PC-3 (cell line): Measurements from ENCODE around the gene OSBPL1A. TPM values are rescaled to one million over a fixed set of nuclear protein-coding genes. Genes with fewer than 3 reads are reported as not detected.
A peak's percentile ranks its signal among the peaks of the same experiment; 100 is the strongest.

ENCODE experiments used
- ATAC-seq: fragments of 200-7000 bp; cut with Tn5 transposase; 2 replicates; pipeline ENCODE4 v1.9.1; 2020; ENCODE audit warnings: mild to moderate bottlenecking, moderate library complexity
- BruUV-seq: library from RNA; stranded (reverse); fragments of 400-500 nt; replicated peaks from 2 replicates; lab custom pipeline; 2021; lab: Mats Ljungman, UMichigan
- CTCF ChIA-PET: fragments of 300-600 bp; sonication (Branson Sonifier 250); formaldehyde crosslinking; loops from one replicate; lab custom pipeline; 2022; ENCODE audit warnings: antibody characterized with exemption; lab: Charles Lee
- POLR2A ChIA-PET: fragments of 300-600 bp; sonication (Branson Sonifier 250); formaldehyde crosslinking; loops from one replicate; lab custom pipeline; 2022; ENCODE audit warnings: antibody characterized with exemption; ENCODE audit not compliant: unreplicated experiment; lab: Charles Lee
- DNase-seq: peaks from one replicate; pipeline ENCODE4 v3.0.0-alpha.2; 2015
- H2AFZ ChIP-seq: fragments of 300-600 bp; sonication (generic); 2 replicates; pipeline ENCODE4 v1.6.0; 2016; ENCODE audit warnings: antibody characterized with exemption, low read length
- H3F3A ChIP-seq: fragments of 300-600 bp; sonication (generic); one replicate; pipeline ENCODE4 v1.6.0; 2017; ENCODE audit warnings: antibody characterized with exemption, low read length, control low read depth, mild to moderate bottlenecking; ENCODE audit not compliant: unreplicated experiment
- H3K27ac ChIP-seq: fragments of 300-600 bp; sonication (generic); 2 replicates; pipeline ENCODE4 v1.5.1; 2016; ENCODE audit warnings: mild to moderate bottlenecking, low read length
- H3K27me3 ChIP-seq: fragments of 300-600 bp; sonication (generic); 2 replicates; pipeline ENCODE4 v1.6.1; 2016; ENCODE audit warnings: low read length, mixed read lengths
- H3K36me3 ChIP-seq: fragments of 300-600 bp; sonication (generic); 2 replicates; pipeline ENCODE4 v1.6.1; 2016; ENCODE audit warnings: low read depth, mixed run types, low read length, mixed read lengths
- H3K4me1 ChIP-seq: fragments of 300-600 bp; sonication (generic); 2 replicates; pipeline ENCODE4 v1.5.1; 2016; ENCODE audit warnings: low read length; ENCODE audit not compliant: insufficient read depth
- H3K4me2 ChIP-seq: fragments of 300-600 bp; sonication (generic); 2 replicates; pipeline ENCODE4 v1.6.0; 2016; ENCODE audit warnings: low read length
- H3K4me3 ChIP-seq: fragments of 300-600 bp; sonication (generic); 2 replicates; pipeline ENCODE4 v1.5.1; 2016; ENCODE audit warnings: mild to moderate bottlenecking, low read length, mixed read lengths
- H3K79me2 ChIP-seq: fragments of 300-600 bp; sonication (generic); 2 replicates; pipeline ENCODE4 v1.6.1; 2017; ENCODE audit warnings: low read length, mixed read lengths
- H3K9ac ChIP-seq: fragments of 300-600 bp; sonication (generic); 2 replicates; pipeline ENCODE4 v1.6.0; 2016; ENCODE audit warnings: mild to moderate bottlenecking, low read length
- H3K9me2 ChIP-seq: fragments of 300-600 bp; sonication (generic); replicated peaks from 2 replicates; pipeline ENCODE4 v1.6.1; 2016; ENCODE audit warnings: mixed run types, low read length, mixed read lengths
- H3K9me3 ChIP-seq: fragments of 300-600 bp; sonication (generic); 2 replicates; pipeline ENCODE4 v1.6.1; 2016; ENCODE audit warnings: low read length, mixed read lengths
- H4K20me1 ChIP-seq: fragments of 300-600 bp; sonication (generic); 2 replicates; pipeline ENCODE4 v1.6.1; 2016; ENCODE audit warnings: low read length, mixed read lengths
- EZH2 ChIP-seq: fragments of 300-600 bp; sonication (generic); IDR thresholded peaks from one replicate; pipeline ENCODE4 v1.6.1; 2017; ENCODE audit warnings: antibody characterized with exemption, mild to moderate bottlenecking, low read length; ENCODE audit not compliant: unreplicated experiment
- EZH2phosphoT487 ChIP-seq: fragments of 300-600 bp; sonication (generic); IDR thresholded peaks from 2 replicates; pipeline ENCODE4 v1.6.1; 2018; ENCODE audit warnings: mild to moderate bottlenecking, antibody characterized with exemption, low read length, borderline replicate concordance
- intact Hi-C: fragments of 100-400 bp; cut with micrococcal nuclease; formaldehyde crosslinking; loops from 2 replicates; pipeline ENCODE4 v1.9.0; 2023
- total RNA-seq: library from RNA; depleted of rRNA; stranded (reverse); fragments of >200 nt; gene quantifications from 2 replicates; pipeline ENCODE4 v1.2.3, GENCODE V29; 2014
- TF ChIP-seq, protein P1 (sequence below): fragments of 300-600 bp; sonication (generic); conservative IDR thresholded peaks from 2 replicates; pipeline ENCODE4 v1.5.1; 2017; ENCODE audit warnings: antibody characterized with exemption, low read depth, mild to moderate bottlenecking, low read length

Gene OSBPL1A
- total RNA-seq, 1 experiment from 2014 or later: 39.7 TPM

DNA sequence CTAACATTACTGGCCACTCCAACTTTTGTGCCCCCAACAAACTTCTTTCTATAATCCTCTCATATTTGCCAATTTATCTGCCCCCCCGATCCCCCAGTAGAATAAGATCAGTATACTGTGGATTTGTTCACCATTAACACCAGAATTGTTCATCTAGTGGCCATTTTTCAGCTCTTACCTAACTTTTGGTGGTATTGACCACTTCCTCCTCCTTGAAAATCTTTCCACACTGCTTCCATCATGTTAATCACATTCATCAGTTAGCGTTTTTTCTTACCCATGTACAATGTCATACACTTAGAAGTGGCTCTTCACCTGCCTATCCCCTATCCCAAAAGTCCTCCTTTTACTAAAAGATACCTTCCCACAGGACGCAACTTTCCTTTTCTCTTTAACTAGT, 35.0 kb upstream of the OSBPL1A start:
- CTCF ChIA-PET: no interaction called here

DNA sequence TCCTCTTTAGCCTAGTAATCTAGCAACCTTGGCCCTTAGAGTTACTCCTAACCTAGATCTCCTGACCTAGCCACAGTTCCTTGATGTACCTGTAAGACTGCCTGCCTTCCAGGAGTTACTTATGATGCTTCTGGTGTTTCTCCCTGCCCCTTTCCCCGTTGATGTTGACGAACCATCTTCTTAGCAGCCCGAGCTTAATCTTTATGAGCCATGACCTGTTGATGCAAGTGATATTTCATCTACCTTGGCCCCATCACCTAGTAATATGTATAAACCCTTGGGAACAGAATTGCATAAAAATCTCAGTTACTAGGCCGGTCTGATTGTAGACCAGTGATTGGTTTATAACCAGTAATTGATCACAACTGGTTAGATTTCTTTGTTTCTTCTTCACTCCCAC, 31.6 kb upstream of the OSBPL1A start:
- POLR2A ChIA-PET: no interaction called here

More for the DNA sequence above, 35.0 kb upstream of the OSBPL1A start:
- H3F3A ChIP-seq: no peaks in the 10 kb centered on the region
- H4K20me1 ChIP-seq: no peaks in the 10 kb centered on the region
- intact Hi-C loops: no loop called here
- peaks cover 11% of the 10 kb centered on the region for H3K79me2 ChIP-seq
- H3K27me3 ChIP-seq: no peaks in the 10 kb centered on the region
- ATAC-seq: no peak
- no peaks in the 10 kb centered on the region for H3K9me3 ChIP-seq
- H2AFZ ChIP-seq: no peak overlapping the region
- no peak overlapping the region for H3K4me2 ChIP-seq
- no peak for DNase-seq
- H3K27ac ChIP-seq: no peak overlapping the region
- H3K9ac ChIP-seq: no peak overlapping the region
- H3K4me3 ChIP-seq: no peak overlapping the region
- BruUV-seq: no TSS peak
- TF ChIP-seq, protein P1, sequence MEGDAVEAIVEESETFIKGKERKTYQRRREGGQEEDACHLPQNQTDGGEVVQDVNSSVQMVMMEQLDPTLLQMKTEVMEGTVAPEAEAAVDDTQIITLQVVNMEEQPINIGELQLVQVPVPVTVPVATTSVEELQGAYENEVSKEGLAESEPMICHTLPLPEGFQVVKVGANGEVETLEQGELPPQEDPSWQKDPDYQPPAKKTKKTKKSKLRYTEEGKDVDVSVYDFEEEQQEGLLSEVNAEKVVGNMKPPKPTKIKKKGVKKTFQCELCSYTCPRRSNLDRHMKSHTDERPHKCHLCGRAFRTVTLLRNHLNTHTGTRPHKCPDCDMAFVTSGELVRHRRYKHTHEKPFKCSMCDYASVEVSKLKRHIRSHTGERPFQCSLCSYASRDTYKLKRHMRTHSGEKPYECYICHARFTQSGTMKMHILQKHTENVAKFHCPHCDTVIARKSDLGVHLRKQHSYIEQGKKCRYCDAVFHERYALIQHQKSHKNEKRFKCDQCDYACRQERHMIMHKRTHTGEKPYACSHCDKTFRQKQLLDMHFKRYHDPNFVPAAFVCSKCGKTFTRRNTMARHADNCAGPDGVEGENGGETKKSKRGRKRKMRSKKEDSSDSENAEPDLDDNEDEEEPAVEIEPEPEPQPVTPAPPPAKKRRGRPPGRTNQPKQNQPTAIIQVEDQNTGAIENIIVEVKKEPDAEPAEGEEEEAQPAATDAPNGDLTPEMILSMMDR: no peak
- H3K36me3 ChIP-seq: peaks cover 6% of the 10 kb centered on the region; the same call in 1 of the 2 replicates
- peaks cover 11% of the 10 kb centered on the region; the same call in 1 of the 2 replicates for H3K4me1 ChIP-seq
- H3K9me2 ChIP-seq: no peaks in the 10 kb centered on the region
- POLR2A ChIA-PET: no interaction called here

GRCh38 chr18:24428709-24429108, 31.1 kb upstream of the OSBPL1A start:
- H3K4me2 ChIP-seq: peak overlapping the region; percentile 100
- DNase-seq: peak; percentile 5

More for the DNA sequence above, 31.6 kb upstream of the OSBPL1A start:
- ATAC-seq: no peak
- Histone ChIP-seq H2AFZ (no peak overlapping the region), H3K9ac (no peak overlapping the region), H3K4me2 (no peak overlapping the region), H4K20me1 (no peaks in the 10 kb centered on the region), H3K79me2 (peaks cover 21% of the 10 kb centered on the region), H3K9me3 (no peaks in the 10 kb centered on the region), H3K4me3 (no peak overlapping the region), H3K27me3 (no peaks in the 10 kb centered on the region), H3K9me2 (0 out of 2 replicates have a peak, but pooled peaks cover 4% of the 10 kb centered on the region), H3K36me3 (peaks cover 6% of the 10 kb centered on the region; the same call in 1 of the 2 replicates), H3K4me1 (peaks cover 25% of the 10 kb centered on the region), H3K27ac (no peak overlapping the region), H3F3A (no peaks in the 10 kb centered on the region)
- DNase-seq: no peak
- TF ChIP-seq, protein P1: no peak
- TF ChIP-seq EZH2phosphoT487: no peak
- TF ChIP-seq EZH2: no peak
- intact Hi-C loops: loop anchor here (5.0 kb wide), 1 partner anchor 67 kb away; no protein-coding TSS in a partner anchor
- no TSS peak for BruUV-seq
- CTCF ChIA-PET: interaction anchor here (1.0 kb wide), 2 partner anchors 12 to 61 kb away, joined by 3 to 4 read pairs; no protein-coding TSS in a partner anchor

More at GRCh38 chr18:24428709-24429108, 31.1 kb upstream of the OSBPL1A start:
- Histone ChIP-seq H2AFZ (no peak overlapping the region), H3K9ac (no peak overlapping the region), H3K4me1 (peaks cover 25% of the 10 kb centered on the region), H3K9me3 (no peaks in the 10 kb centered on the region), H3F3A (no peaks in the 10 kb centered on the region), H3K36me3 (peaks cover 6% of the 10 kb centered on the region; the same call in 1 of the 2 replicates), H3K79me2 (peaks cover 21% of the 10 kb centered on the region), H3K27me3 (no peaks in the 10 kb centered on the region), H3K9me2 (0 out of 2 replicates have a peak, but pooled peaks cover 4% of the 10 kb centered on the region), H3K27ac (no peak overlapping the region), H3K4me3 (no peak overlapping the region), H4K20me1 (no peaks in the 10 kb centered on the region)
- intact Hi-C loops: loop anchor here (5.0 kb wide), 1 partner anchor 66 kb away; no protein-coding TSS in a partner anchor
- ATAC-seq: no peak
- POLR2A ChIA-PET: no interaction called here
- BruUV-seq: no TSS peak
- TF ChIP-seq, protein P1: peak; percentile 62
- TF ChIP-seq EZH2: no peak
- CTCF ChIA-PET: interaction anchor here (0.6 to 1.0 kb wide), 3 partner anchors 12 to 69 kb away, joined by 3 to 4 read pairs (median 3); no protein-coding TSS in a partner anchor
